ENCODE data around the gene CPT1C.

CPT1C gene

DNA sequence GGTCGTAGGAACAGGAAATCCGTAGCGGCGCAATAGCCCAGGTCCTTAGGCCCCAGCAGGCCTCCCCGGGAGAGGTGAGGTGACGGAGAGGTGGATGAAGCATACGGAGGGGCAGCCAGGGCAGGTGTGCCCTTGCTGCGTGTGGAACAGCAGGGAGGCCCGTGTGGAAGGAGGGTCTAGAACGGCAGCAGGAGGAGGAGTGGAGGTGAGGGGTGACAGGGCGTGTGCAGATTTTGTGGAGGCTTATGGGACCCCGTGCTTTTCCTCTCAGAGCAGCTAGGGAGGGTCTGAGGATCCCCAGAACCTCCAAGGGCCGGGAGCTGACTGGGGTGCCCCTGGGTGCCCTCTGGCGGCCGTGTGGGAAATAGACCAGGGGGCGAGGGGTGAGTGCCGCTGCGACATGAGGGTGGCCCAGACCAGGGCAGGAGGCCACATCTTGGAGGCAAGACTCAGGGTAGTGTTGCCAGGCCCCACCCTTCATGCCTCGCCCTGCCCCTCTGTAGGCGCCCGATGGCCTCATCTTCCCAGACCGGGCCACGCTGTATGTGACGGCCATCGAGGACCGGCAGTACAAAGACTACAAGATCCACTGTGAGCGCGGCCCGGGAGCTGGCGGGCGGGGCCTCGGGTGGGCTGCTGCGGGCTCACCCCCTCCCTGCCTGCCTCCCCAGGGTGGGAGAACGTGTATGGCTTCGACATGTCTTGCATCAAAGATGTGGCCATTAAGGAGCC lies 6.5 kb upstream of the CPT1C start:
- DNase-seq, result no peak

DNA sequence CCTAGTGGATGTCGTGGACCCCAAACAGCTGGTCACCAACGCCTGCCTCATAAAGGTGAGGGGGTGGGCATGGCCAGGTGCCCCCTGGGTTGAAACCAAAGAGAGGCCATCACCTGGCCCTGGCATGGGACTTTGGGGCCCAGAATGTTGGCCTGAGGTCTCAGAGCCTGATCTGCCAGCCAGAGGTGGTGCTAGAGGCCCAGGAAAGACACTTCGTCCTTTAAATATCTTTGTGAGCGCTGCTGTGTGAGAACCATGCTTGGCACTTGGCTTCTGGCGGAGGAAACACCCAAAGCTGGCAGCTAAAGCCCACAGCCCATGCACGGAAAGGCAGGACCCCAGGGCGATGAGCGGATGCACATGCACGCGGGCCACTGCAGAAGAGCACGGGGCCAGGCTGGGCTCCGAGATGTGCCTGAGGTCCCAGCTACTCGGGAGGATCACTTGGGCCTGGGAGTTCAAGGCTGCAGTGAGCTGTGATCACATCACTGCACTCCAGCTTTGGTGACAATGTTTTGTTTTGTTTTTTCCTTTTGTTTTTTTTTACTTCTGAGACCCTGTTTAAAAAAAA lies 5.8 kb upstream of the CPT1C start:
- DNase-seq, result no peak

DNA sequence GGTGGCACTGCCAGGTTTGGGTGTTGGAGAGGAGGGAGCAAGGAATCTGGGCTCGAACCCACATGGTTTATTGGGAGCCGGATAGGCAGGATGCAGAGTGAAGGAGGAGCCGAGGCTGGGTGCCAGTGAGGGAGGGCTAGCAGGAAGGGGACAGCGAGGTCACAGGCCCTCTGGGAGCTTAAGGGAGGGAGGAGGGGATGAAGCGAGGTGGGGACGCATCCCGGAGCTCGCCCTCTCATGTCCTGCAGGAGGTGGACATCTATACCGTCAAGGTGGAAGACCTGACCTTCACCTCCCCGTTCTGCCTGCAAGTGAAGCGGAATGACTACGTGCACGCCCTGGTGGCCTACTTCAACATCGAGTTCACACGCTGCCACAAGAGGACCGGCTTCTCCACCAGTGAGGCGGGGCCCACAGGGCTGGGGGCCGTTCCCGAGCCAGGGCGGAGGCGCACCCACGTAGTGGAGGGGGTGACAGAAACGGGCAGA lies 5.0 kb upstream of the CPT1C start:
- no peak for DNase-seq

DNA sequence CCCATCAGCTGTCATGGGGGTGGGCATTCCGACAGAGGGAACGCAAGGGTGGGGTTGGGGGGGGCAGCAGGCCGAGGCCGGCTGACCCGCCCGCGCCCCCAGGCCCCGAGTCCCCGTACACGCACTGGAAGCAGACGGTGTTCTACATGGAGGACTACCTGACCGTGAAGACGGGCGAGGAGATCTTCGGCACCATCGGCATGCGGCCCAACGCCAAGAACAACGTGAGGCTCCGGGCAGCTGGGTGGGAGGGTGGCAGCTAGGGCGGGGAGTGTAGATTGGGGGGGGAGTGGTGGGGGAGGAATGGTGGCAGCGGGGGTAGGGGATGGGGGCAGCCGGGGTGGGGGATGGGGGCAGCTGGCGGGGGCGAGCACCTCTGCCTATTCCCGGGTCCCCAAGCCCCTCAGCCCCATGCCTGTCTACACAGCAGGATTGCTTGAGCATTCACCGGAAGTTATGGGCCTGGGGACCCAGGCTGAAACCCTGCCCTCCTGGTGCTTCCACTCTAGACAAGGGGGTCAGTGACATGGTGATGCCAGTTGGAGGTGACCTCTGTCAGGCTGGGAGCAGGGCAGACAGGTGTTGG lies 4.3 kb upstream of the CPT1C start:
- DNase-seq, result no peak

DNA sequence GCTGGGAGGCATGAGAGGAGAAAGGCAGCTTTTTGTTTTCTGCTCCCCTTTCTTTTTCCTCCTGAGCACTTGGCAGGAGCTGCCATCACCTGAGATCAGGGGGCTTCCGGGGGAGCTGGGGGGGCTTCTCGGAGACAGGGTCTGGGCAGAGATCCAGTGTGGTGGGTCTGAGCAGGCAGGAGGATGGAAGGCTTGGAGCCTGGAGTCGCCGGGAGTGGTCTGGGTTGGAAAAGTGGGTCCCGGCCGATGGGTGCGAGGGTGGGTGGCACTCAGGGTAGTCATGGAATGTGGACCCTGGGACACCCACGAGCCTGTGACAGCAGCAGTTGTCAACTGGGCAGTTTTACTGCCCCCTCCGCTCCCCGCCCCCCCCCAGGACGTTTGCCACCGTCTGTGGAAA lies 3.8 kb upstream of the CPT1C start:
- no peak for DNase-seq

DNA sequence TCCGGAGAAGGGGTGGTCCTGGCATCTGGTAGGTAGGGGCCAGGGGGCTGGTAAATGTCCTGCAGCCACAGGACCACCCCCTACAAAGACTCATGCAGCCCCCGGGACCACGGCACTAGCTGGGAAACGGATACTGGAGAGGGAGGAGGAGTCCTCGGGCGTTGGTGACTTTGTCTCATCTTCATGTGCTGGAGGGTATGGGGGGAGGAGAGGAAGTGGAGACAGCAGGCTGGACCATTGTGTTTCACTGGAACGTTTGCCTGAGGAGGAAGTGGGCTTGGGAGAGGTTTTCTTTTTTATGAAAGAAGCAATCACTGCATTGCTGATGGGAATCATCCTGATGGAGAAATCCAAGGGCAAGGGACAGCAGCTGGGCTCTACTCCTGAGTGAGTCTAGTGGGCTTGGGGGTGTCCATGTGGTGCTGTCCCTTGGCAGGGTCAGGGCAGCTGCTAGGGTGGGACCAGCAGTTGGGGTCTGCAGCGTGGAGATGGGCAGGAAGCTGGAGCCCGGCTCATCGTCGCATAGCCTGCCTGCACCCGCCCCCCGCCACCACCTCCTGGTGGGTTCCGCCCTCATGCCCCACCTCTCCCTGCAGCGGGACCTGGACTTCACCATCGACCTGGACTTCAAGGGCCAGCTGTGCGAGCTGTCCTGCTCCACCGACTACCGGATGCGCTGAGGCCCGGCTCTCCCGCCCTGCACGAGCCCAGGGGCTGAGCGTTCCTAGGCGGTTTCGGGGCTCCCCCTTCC lies 3.2 kb upstream of the CPT1C start:
- DNase-seq, result no peak

DNA sequence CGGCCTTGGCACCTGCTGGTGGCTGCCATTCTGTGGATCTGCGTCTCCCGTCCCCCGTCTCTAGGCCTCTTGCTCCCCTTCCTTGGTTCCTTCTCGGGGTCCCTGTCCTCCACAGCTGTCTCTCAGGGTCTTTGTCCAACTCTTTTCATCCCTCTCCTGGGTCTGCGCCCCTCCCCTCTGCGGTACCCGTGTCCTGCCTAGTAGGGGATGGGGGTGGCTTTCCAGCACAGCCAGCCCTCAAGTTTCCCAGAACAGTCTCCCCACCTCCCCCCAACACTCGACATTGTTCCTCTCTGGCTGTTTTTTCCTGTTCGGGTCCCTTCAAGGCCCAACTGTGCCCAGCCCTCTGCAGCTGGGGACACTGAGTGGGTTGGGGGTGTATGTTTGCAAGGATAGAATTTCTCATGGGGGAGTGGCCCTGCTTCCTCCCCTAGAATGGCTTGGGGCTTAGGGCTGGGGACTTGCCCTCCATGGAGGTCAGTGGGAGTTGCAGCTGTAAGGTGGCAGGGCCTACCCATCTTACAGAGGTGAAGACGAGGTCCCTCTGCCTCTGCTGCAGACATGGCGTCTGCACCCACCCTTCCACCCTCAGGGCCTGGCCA lies 2.3 kb upstream of the CPT1C start:
- no peak for DNase-seq

DNA sequence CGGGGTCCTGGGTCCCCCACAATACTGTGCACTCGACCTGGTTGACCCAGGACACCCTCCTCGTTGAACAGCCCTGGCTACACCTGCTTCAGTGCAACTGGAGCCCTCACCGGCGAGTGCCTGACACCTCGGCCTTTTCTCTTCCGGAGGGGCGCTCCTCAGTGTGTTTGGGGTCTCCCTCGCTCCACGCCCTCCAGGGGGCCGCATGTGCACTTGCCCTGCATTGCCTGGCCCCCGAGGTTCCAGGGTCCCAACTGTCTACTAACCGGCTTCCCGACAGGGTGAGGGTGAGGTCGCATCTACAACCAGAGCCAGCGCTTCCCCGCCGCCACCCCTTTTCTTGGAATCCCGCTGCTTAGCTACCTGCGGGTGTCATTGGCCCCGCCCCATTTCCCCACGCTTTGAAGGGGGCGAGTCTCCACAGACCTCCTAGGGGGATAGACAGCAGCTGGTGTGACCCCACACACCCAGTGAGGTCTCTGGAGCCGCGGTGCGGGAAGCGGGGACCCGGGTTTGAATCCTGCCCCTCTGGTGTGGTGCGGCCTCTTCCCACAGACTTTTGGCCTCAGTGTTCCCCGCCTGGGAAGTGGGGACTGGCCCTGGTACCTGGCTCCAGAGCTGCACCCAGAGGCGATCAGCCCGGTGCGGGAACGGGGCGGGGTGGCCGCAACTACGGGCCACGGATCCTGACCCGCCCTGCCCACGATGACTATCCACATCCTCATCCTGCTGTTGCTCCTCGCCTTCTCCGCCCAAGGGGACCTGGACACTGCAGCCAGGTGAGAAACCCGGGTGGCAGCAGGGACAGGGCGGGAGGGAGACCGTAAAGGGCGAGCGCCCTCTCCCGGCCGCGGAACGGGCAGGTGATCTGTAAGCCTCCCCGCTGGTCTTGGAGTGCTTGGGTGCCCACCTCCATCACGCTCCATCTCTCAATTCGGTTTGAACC lies 1.5 kb upstream of the CPT1C start, which contains the start of gene ADM5:
Gene ADM5 (plus strand): TSS at position 462 of the 946 bp plus-strand sequence. CDS start 244 bp downstream, at position 706.
- no peak for DNase-seq

DNA sequence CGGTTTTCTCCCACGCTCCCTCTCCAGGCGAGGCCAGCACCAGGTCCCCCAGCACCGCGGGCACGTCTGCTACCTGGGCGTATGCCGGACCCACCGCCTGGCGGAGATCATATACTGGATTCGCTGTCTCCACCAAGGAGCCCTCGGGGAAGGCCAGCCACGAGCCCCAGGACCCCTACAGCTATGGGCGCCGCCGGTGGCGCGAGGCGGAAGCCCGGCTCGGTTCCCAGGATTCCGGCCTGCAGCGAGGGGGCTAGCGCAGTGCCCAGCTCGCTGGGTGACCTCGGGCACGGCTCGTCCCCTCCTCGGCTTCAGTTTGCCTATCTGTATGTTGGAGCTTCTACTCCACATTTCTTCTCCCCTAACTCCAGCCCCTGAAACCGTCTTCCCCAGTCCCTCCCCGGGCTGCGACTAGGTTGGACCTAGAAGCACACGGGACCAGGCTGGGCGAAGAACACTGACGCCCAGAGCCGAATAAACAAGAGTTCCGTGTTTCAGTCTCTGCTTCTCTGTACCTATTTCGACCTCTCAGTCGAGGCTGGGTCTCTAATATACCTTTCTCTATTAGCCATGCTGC lies 749 bp upstream of the CPT1C start:
- DNase-seq, result no peak

DNA sequence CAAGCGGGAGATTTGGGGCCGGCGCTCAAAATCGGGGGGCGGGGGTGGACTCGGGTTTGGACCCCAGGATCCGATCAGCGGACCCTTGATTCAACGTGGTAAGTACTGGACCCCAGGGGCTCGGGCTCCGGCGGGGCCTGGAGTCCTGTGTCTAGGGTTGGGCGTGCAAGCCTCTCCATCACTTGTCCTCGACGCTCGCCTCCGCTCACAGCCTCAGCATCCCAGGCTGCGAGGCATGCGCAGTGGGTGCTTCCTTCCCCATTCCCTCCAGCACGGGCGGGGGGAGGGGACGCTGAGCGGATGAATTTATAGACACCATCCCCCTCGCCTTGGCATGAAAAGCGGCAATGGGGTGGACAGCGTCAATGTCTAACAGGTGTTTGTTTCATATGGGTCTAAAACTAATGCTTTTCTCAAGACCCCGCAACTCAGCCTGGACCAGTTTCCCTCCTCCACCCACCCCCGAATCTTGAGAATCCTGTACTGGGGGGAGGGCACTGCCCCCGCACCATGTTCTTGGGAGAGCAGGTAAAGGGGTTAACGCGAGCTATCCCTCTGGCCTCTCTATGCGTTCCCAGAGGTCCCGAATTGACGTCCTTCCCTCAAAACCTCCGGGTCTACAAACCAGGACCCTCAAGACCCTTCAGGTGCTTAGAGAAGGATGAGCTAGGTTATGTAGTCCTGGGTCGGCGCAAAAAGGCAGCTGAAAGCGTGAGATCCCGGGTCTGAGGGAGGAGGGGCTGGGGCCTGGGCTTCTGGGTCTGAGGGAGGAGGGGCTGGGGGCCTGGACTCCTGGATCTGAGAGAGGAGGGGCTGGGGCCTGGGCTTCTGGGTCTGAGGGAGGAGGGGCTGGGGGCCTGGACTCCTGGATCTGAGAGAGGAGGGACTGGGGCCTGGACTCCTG lies 579 bp downstream of the CPT1C start:
- no peak for DNase-seq

DNA sequence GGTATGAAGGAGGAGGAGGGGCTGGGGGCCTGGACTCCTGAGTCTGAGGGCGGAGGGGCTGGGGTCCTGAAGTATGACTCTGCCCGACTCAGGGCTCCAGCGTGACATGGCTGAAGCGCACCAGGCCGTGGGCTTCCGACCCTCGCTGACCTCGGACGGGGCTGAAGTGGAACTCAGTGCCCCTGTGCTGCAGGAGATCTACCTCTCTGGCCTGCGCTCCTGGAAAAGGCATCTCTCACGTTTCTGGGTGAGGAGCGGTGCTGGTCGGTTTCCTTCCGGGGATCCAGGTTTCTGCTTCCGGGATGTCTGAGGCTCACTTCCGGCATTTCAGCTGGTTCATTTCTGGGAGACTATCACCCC lies 1.2 kb downstream of the CPT1C start:
- DNase-seq, result no peak

DNA sequence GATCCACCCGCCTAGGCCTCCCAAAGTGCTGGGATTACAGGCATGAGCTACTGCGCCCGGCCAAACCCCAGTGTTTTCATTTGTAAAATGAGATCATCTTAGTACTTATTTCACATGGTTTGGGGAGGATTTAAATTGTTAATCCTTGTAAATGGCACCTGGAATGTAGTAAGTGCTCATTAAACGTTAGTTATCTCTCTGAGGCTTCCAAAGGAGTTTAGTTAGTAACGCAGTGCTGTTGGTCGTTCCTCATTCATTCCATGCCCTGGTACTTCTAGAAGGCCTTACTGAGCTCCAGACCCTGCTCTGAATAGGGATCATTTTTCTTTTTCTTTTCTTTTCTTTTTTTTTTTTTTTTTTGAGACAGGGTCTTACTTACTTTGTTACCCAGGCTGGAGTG lies 5.2 kb downstream of the CPT1C start:
- no peak for DNase-seq

DNA sequence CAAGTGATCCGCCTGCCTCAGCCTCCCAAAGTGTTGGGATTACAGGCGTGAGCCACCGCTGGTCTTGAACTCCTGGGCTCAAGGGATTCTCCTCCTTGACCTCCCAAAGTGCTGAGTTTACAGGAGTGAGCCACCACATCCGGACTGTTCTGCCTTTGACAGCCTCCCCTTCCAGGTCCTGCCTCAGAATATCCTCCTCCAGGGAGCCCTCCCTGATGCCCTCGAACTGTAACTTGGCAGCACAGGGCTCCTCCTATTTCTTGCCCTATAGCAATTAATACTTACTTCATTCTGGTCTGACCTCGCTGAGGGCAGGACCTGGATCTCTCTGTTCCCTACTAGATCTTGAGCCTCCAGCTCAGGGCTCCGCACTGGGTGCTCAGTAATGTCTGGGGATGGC lies 5.9 kb downstream of the CPT1C start:
- no peak for DNase-seq

DNA sequence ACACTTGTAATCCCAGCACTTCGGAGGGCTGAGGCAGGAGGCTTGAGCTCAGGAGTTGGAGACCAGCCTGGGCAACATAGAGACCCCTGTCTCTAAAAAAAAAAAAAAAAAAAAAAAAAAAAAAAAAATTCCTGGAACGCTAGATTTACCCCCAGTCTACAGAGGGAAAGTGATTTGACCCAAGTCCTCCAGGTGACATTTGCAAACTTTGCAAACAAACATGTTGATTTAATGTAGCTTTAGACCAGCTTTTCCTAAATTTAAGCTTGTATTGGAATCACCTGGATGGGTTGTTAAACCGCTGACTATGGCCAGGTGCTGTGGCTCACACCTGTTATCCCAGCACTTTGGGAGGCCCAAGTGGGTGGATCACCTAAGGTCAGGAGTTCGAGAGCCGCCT lies 8.4 kb downstream of the CPT1C start:
- DNase-seq, result no peak

DNA sequence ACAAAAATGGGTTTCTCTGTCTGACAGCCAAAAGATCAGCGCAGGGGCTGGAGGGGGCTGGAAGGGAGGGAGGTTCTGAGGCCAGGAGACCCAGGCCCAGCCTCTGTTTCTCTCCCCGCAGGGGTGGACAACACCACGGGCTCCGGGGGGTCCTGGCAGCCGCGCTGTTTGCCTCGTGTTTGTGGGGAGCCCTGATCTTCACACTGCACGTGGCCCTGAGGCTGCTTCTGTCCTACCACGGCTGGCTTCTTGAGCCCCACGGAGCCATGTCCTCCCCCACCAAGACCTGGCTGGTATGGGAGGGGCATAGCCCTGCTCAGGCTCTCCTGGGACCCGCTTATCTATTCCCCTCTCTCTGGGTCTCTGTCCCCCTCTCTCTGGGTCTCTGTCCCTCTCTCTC lies 9.6 kb downstream of the CPT1C start:
- no peak for DNase-seq

DNA sequence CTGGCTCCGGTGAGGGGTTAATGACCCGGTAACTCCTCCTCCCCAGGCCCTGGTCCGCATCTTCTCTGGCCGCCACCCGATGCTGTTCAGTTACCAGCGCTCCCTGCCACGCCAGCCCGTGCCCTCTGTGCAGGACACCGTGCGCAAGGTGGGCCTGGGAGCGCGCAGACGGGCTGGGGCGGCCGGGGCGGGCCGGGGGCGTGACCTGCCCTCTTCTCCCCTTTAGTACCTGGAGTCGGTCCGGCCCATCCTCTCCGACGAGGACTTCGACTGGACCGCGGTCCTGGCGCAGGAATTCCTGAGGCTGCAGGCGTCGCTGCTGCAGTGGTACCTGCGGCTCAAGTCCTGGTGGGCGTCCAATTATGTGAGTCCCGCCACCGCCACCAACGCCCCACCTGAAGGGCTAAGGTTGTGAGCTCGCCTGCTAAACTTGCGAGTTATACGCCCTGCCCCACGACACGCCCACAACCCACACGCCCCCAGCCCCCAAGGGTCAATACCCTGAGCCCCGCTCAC lies 10.4 kb downstream of the CPT1C start:
- no peak for DNase-seq

DNA sequence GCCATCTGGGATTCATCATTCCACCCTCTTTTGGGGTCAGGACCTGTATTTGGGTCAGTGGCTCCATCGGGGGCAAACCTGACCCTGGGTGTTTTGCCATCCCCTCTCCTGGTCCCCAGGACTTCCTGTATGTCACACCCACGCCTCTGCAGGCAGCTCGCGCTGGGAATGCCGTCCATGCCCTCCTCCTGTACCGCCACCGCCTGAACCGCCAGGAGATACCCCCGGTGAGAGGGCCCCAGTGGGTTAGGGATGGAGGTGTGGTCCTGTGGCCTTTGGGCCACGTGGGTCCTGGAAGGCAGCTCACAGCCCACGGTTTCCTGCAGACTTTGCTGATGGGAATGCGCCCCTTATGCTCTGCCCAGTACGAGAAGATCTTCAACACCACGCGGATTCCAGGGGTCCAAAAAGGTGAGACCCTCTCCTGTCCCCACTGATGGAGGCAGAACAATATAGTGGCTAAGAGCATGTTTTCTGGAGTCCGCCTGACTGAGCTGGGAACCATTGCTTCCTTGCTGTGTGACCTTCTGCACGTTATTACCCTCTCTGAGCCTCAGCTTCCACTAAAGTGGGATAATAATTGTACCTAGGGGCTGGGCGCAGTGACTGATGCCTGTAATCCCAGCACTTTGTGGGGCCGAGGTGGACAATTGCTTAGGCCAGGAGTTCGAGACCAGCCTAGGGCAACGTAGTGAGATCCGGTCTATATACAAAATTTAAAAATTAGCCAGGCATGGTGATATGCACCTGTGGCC lies 14.1 kb downstream of the CPT1C start:
- DNase-seq, result no peak

DNA sequence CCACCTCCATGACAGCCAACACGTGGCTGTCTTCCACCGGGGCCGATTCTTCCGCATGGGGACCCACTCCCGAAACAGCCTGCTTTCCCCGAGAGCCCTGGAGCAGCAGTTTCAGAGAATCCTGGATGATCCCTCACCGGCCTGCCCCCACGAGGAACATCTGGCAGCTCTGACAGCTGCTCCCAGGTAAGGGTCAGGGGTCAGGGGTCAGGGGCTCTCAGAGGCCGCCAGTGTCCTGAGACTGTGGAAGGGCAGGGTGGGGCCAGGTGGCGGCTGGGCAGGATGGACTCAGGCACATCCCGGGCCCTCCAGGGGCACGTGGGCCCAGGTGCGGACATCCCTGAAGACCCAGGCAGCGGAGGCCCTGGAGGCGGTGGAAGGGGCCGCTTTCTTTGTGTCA lies 15.0 kb downstream of the CPT1C start:
- DNase-seq, result no peak

DNA sequence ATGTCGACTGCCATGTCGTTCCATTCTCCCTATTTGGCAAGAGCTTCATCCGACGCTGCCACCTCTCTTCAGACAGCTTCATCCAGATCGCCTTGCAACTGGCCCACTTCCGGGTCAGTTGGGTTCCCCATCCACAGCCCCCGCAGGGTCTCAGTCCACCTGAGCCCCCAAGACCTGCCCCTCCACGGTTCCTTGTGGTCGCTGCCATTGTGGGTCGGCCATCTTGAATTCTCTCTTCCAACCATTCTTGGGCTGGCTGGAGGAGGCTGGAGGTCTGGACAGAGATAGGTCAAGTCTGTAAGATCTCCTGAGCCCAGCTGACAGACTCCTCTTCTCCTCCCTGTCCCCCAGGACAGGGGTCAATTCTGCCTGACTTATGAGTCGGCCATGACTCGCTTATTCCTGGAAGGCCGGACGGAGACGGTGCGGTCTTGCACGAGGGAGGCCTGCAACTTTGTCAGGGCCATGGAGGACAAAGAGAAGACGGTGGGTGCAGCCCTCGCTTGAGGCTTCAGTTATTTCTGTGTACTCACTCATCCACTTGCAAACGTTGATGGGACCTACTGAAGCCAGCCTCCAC lies 19.5 kb downstream of the CPT1C start:
- DNase-seq, result no peak
